ENCODE data around the gene ANTXRL. TPM values are rescaled to one million over a fixed set of nuclear protein-coding genes. Genes with fewer than 3 reads are reported as not detected.
"Not testable (repeated sequence)": the region's sequence is repeated elsewhere in the genome, so short reads cannot be mapped to it uniquely, and the experiment has no call there.

The ANTXRL gene
- total and polyA plus RNA-seq, 2 of the 8 experiments (the other 6 are each of a cell fraction or from before 2014, with no cell fraction given): not detected

DNA sequence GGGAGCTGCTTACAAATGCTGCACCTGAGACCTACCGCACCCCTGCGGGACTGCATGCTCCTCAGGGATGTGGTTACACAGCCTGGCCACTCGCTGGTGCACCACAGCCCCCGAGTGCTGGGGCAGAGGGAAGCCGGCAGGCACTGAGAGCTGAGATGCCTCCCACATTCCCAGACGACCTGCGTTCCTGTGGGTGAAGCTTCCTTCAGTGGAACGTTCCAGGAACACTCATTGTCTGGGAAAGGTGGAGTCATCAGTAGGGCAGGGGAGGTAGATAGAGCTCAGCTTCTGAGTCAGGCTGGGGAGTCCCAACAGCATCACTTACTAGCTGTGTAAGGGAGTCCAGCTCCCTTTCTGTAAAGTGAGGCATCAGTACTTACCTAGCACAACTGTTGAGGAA is 91.3 kb downstream of the ANTXRL start:
- H3K79me2 ChIP-seq (ENCODE audit: control insufficient read depth in 1 of 2, insufficient read depth in 2 of 2, low read length in 2 of 2); H2BK12ac ChIP-seq (ENCODE audit: low read depth, low read length); H2BK15ac ChIP-seq (ENCODE audit: low read length); H3K36me3 ChIP-seq (ENCODE audit: control insufficient read depth in 2 of 4, insufficient read depth in 4 of 4, low read length in 3 of 4); H3K4me3 ChIP-seq (ENCODE audit: extremely low read depth in 1 of 4, insufficient read depth in 2 of 4, low read depth in 3 of 4, low read length in 4 of 4); H2AK5ac ChIP-seq (ENCODE audit: low read depth, low read length); H3K79me1 ChIP-seq (ENCODE audit: low read depth, low read length); H2BK5ac ChIP-seq (ENCODE audit: low read depth, low read length); H4K8ac ChIP-seq (ENCODE audit: extremely low read depth, insufficient read depth, low read length); H3K27ac ChIP-seq (ENCODE audit: low read depth, low read length); H3K4me1 ChIP-seq (replicated peaks in 1 of 4; ENCODE audit: control insufficient read depth in 3 of 4, insufficient read depth in 4 of 4, low read length in 3 of 4); H2BK120ac ChIP-seq (replicated peaks; ENCODE audit: low read depth, low read length); H3K14ac ChIP-seq (ENCODE audit: insufficient read length); H3K4ac ChIP-seq (replicated peaks; ENCODE audit: insufficient read length, low read depth, low read length); DNase-seq (ENCODE audit: low read depth in 1 of 2, low spot score in 2 of 2); H3K56ac ChIP-seq (replicated peaks; ENCODE audit: insufficient read length, low read depth, low read length); H2BK20ac ChIP-seq (ENCODE audit: low read length); H4K5ac ChIP-seq (ENCODE audit: insufficient read length, low read depth, low read length); CTCF ChIA-PET (ENCODE audit: partially characterized antibody); H4K91ac ChIP-seq (replicated peaks; ENCODE audit: insufficient read length, low read length); H3K9me3 ChIP-seq (ENCODE audit: insufficient read depth in 2 of 2, low read depth in 1 of 2, low read length in 1 of 2); H2AFZ ChIP-seq (ENCODE audit: low read length); POLR2A ChIA-PET (ENCODE audit: partially characterized antibody); FAIRE-seq; H3K23ac ChIP-seq (ENCODE audit: insufficient read length); H3K27me3 ChIP-seq (replicated peaks in 1 of 4; ENCODE audit: control insufficient read depth in 3 of 4, extremely low read depth in 1 of 4, insufficient read depth in 3 of 4, low read length in 3 of 4); H3K4me2 ChIP-seq (ENCODE audit: insufficient read depth in 1 of 2, low read depth in 2 of 2, low read length in 2 of 2); H4K20me1 ChIP-seq (replicated peaks in 1 of 2; ENCODE audit: control insufficient read depth in 1 of 2, insufficient read depth in 2 of 2, low read length in 2 of 2); H3K23me2 ChIP-seq (ENCODE audit: low read depth, low read length); H3K9ac ChIP-seq (replicated peaks in 1 of 4; ENCODE audit: extremely low read depth in 1 of 4, low read depth in 3 of 4, low read length in 3 of 4); H3K18ac ChIP-seq (ENCODE audit: extremely low read depth, low read length): not testable (repeated sequence)
- 74% methylated on average over 3 of the region's 8 CpGs; no CpG with 5 or more reads in 1 of the 2 experiments for WGBS, 2 experiments (ENCODE audit: extremely low coverage in 1 of 2, insufficient coverage in 1 of 2, insufficient read length in 1 of 2, insufficient replicate concordance in 2 of 2, low coverage in 1 of 2, low lambda C conversion rate in 2 of 2, missing lambda C conversion rate in 1 of 2)

DNA sequence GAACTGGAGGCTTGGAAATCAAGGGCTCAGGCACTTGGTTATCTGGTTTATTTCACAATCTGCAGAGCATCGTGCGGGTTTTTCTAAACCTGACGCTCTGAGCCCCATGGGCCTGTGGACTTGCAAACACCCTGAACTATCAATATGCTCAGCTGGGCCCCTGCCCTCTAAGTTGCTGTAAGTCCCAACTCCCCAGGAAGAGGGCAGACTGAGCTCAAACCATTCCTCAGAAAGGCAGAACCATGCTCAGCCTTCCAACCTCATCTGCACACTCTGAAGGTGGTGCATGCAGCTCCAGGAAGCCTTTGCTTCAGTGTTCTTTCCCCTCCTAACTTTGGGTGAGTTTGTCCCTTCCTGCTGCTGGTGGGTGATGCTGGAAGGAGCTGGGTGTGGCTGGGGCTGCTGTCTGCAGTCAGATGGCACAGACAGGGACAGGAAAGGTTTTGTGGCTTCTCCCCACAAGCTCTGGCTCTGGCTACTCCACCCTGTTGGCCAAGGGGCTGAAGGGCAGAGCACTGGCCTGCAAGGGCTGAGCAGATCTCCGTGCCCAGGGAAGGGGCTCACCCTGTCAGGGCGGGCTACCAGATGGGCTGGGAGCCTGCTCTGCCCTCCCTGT is 92.5 kb downstream of the ANTXRL start:
- H3K23me2 ChIP-seq (ENCODE audit: low read depth, low read length); H3K4me2 ChIP-seq (ENCODE audit: insufficient read depth in 1 of 2, low read depth in 2 of 2, low read length in 2 of 2); H4K91ac ChIP-seq (replicated peaks; ENCODE audit: insufficient read length, low read length); H3K9ac ChIP-seq (replicated peaks in 1 of 4; ENCODE audit: extremely low read depth in 1 of 4, low read depth in 3 of 4, low read length in 3 of 4); H4K5ac ChIP-seq (ENCODE audit: insufficient read length, low read depth, low read length); POLR2A ChIA-PET (ENCODE audit: partially characterized antibody); H2BK20ac ChIP-seq (ENCODE audit: low read length); H3K14ac ChIP-seq (ENCODE audit: insufficient read length); CTCF ChIA-PET (ENCODE audit: partially characterized antibody); H2BK5ac ChIP-seq (ENCODE audit: low read depth, low read length); H3K4ac ChIP-seq (replicated peaks; ENCODE audit: insufficient read length, low read depth, low read length); H2AFZ ChIP-seq (ENCODE audit: low read length); H3K23ac ChIP-seq (ENCODE audit: insufficient read length); H3K4me3 ChIP-seq (ENCODE audit: extremely low read depth in 1 of 4, insufficient read depth in 2 of 4, low read depth in 3 of 4, low read length in 4 of 4); DNase-seq (ENCODE audit: low read depth in 1 of 2, low spot score in 2 of 2); H2BK120ac ChIP-seq (replicated peaks; ENCODE audit: low read depth, low read length); H3K36me3 ChIP-seq (ENCODE audit: control insufficient read depth in 2 of 4, insufficient read depth in 4 of 4, low read length in 3 of 4); H3K9me3 ChIP-seq (ENCODE audit: insufficient read depth in 2 of 2, low read depth in 1 of 2, low read length in 1 of 2); H3K79me2 ChIP-seq (ENCODE audit: control insufficient read depth in 1 of 2, insufficient read depth in 2 of 2, low read length in 2 of 2); H2BK12ac ChIP-seq (ENCODE audit: low read depth, low read length); H3K4me1 ChIP-seq (replicated peaks in 1 of 4; ENCODE audit: control insufficient read depth in 3 of 4, insufficient read depth in 4 of 4, low read length in 3 of 4); H3K56ac ChIP-seq (replicated peaks; ENCODE audit: insufficient read length, low read depth, low read length); H4K20me1 ChIP-seq (replicated peaks in 1 of 2; ENCODE audit: control insufficient read depth in 1 of 2, insufficient read depth in 2 of 2, low read length in 2 of 2); H2AK5ac ChIP-seq (ENCODE audit: low read depth, low read length); H4K8ac ChIP-seq (ENCODE audit: extremely low read depth, insufficient read depth, low read length); FAIRE-seq; H3K27ac ChIP-seq (ENCODE audit: low read depth, low read length); H3K18ac ChIP-seq (ENCODE audit: extremely low read depth, low read length); H3K79me1 ChIP-seq (ENCODE audit: low read depth, low read length); H2BK15ac ChIP-seq (ENCODE audit: low read length); H3K27me3 ChIP-seq (replicated peaks in 1 of 4; ENCODE audit: control insufficient read depth in 3 of 4, extremely low read depth in 1 of 4, insufficient read depth in 3 of 4, low read length in 3 of 4): not testable (repeated sequence)
- WGBS, 2 experiments (ENCODE audit: extremely low coverage in 1 of 2, insufficient coverage in 1 of 2, insufficient read length in 1 of 2, insufficient replicate concordance in 2 of 2, low coverage in 1 of 2, low lambda C conversion rate in 2 of 2, missing lambda C conversion rate in 1 of 2): 80% methylated on average over 1 of the region's 5 CpGs; no CpG with 5 or more reads in 1 of the 2 experiments

All from H1 (cell line).